ENCODE results near the gene TUB. TPM values are rescaled to one million over a fixed set of nuclear protein-coding genes. Genes with fewer than 3 reads are reported as not detected.
A peak's percentile ranks its signal among the peaks of the same experiment; 100 is the strongest.

The TUB gene
- total RNA-seq, 1 experiment from 2014 or later = 4.7 TPM

- no peak for DNase-seq (ENCODE audit: low read depth)
Measured at GRCh38 chr11:8089791-8090510, 8.9 kb downstream of the TUB start.

DNA sequence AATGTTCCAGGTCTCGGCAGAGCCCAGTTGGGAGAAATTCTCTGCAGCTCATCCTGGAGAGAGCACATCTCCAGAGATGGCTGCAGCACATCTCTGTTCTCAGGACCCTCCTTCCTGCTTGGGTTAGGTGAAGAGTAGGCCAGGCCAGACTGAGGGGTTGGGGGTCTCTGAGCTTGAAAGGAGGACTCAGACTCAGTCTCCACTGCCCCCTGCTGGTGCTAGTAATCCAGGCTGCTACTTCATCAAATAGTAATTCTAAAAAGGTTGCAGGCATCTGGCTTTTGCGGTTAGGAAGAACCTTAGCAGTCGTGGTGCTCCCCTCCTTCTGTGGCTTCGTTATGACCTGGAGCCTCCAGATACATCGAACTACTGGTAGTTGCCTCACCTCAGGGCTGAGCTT is 9.7 kb downstream of the TUB start:
- no peak for DNase-seq (ENCODE audit: low read depth)

- DNase-seq (ENCODE audit: low read depth) = no peak
Measured at GRCh38 chr11:8091721-8092120, 10.7 kb downstream of the TUB start.

DNA sequence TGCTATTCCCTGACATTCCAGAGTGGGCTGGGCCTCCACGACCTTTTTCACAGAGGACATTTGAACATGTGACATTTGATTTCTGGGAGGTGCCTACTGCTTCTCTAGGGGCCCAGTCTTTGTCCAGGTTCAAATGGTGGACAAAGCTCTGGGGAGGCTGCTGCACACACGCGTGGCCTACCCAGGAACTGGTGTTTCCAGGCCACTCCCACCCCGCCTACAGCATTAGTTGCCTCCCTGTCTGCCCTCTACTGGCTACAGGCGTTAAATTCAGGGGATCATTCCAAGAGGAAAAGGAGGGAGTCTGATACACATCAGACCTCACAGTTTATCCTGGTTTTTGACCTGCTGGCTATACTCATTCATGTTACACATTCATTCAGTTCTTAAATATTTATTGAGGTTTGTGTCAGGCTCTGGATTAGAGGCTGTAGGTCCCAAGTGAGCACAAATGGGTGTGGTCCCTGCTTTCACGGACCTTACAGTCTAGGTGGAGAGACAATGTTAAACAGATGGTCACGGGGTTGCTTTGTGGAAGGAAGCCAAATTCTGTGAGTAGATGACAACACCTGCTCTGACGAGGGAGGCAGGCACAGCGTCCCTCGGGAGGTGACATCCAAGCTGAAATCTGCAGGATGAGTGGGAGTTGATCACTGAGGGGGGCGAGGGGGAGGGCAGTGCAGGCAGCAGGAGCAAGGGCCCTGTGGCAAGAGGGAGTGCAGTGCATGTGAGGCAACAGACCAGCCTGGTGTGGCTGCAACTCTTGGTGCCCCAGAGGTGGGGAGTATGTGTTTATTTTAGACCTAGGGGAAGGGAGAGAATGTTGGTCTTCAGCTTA is 11.8 kb downstream of the TUB start:
- peak; percentile 52 for DNase-seq (ENCODE audit: low read depth)

DNA sequence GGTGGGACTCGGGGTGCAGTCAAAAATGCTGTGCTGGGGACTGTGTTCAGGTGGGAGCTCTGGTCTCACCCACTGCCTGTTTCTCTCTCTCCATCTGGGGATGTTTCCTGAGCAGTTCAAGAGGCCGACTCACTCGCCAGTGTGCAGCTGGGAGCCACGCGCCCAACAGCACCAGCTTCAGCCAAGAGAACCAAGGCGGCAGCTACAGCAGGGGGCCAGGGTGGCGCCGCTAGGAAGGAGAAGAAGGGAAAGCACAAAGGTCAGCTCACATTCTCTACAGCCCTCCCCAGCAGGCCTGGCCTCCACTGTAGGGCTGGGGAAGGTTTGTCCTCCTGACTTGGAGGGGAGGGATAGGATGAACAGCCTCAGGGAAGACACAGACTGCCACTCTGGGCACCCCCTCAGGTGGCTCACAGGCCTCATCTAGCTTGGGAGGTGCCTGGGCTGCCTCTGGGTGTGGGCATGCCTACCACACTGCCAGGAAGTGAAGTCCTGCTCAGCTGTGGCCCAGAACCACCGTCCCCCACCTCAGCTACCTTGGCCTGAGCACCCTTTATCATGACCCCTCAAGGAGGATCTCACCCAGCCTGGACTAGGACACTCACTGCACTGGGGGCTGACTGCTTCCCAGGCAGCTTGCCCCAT is 13.0 kb downstream of the TUB start:
- no peak for DNase-seq (ENCODE audit: low read depth)

GRCh38 chr11:8094656-8095055 is 13.6 kb downstream of the TUB start:
- no peak for DNase-seq (ENCODE audit: low read depth)

DNA sequence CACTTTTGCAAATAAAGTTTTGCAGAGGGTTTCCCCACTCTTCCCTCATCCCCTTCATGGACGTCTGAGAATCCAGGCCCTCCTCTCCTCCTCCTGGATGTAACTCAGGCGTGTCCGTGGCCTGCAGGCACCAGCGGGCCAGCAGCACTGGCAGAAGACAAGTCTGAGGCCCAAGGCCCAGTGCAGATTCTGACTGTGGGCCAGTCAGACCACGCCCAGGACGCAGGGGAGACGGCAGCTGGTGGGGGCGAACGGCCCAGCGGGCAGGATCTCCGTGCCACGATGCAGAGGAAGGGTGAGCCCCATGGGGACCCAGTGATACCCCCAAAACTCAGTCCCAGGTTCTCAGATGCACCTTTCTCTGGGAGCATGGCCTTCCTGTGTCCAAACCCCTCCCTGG is 14.4 kb downstream of the TUB start:
- DNase-seq (ENCODE audit: low read depth) = no peak

DNA sequence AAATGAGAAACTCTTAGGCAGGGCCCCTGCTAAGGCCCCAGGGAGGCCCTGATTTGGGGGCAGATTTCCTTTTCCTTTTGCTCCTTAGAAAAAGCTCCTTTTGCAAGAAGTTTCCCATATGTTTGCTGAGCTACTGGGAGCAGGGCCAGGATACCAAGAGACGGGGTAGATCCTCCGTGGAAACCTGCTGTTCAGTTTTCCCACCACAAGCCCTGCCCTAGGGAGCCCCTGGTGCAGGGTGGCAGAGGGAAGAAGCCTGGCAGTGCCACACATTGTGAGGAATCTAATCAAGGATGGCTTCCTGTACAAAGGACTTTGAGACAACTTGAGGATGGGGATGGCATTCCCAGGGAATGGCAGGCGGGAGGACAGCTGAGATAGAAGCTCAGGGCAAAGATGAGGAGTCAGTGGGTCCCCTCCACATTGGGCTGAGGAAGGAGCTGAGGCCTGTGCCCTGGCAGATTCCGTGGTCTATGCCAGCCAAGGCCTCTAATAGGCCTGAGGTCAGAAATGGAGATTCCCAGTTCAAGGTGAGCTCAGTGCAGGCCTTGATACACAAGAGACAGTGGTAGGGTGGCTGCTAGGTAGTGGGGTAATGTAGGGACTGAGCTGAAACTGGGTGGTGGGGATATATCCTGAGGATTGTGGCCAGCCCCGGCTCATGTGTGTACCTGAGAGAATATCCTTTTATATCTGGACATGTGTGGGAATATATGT is 15.0 kb downstream of the TUB start:
- no peak for DNase-seq (ENCODE audit: low read depth)

- DNase-seq (ENCODE audit: low read depth) = no peak
Measured at GRCh38 chr11:8096575-8096974, 15.6 kb downstream of the TUB start.

- no peak for DNase-seq (ENCODE audit: low read depth)
Measured at GRCh38 chr11:8097062-8097461, 16.1 kb downstream of the TUB start.

DNA sequence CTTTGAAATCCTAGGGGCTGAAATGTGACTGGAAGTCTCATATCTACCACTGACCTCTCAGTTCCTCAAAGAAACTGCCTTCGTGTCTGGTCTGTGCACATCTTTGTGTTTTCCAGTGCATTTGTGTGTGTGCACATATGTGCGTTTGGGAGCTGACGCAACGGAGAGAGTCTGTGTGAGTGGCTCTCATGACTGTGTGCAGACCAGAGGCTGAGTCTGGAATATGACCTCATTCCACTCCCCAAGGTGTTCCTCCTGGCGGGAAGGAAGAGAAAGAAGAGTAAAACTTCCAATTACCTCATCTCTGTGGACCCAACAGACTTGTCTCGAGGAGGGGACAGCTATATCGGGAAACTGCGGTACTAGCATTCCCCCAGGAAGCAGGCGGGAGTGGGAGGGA is 16.5 kb downstream of the TUB start:
- DNase-seq (ENCODE audit: low read depth) = no peak

DNA sequence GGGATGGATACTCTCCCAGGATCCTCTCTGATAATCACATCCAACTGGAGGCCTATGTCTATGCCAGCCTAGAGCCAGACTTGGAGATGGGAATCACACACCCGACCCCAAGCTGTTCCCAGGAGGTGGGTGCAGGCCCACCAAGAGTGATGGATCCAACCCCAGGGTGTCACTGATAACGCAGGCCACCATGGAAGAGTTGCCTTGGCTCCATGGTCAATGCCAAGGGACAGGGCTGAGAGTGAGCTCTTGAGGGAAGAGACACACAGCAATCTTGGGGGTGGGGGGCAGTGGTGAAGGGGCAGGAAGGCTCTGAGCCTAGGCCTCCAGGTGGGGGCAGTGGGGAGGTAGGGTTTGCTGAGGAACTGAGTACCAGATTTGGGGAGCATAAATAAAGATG is 16.9 kb downstream of the TUB start:
- DNase-seq (ENCODE audit: low read depth) = no peak

GRCh38 chr11:8098361-8098760 is 17.4 kb downstream of the TUB start:
- no peak for DNase-seq (ENCODE audit: low read depth)

- DNase-seq (ENCODE audit: low read depth) = no peak
Measured at GRCh38 chr11:8098879-8099278, 17.9 kb downstream of the TUB start.

DNA sequence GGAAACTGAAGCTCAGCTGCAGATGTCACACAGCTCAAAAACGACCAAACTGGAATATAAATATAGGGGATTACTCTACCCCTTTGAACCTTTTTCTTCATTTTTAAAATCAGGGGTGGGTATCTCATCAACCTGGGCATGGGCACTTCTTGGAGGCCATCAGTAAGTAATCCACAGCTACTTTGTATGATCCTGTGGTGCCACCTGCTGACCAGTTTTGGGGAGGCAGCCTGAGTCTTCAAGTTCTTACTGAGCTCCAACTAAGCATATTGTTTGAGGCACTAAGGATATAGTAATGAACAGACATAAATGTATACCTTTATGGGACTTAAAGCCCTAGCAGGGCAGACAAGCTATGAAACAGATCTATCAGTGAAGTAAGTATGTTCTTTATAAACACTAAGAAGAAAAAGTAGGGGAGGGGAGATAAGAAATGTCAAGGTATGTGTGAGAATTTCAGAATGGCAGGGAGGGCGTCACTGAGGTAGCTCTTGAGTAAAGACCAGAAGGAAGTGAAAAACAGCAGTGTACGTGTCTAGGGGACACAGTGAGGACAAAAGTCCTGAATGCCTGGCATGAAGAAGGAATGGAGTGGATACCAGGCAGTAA is 18.4 kb downstream of the TUB start:
- peak; percentile 64 for DNase-seq (ENCODE audit: low read depth)

DNA sequence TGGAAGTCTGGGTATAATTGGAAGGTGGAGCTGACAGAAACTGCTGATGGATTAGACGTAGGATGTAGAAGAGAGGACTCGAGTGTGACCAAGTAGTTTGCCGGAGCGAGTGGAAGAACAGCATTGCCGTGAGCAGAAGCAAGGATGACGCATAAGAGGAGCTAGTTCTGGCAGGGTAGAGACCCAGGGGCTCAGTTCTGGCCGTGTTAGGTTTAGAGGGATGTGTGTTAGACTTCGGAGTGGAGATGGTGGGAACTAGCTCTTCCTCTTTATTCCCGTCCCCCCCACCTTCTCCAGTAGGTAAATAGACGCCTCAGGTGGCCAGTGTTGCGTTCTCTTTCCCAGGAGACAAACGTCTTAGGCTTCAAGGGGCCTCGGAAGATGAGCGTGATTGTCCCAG is 19.1 kb downstream of the TUB start:
- DNase-seq (ENCODE audit: low read depth) = no peak

- DNase-seq (ENCODE audit: low read depth) = no peak
Measured at GRCh38 chr11:8100605-8101004, 19.6 kb downstream of the TUB start.

DNA sequence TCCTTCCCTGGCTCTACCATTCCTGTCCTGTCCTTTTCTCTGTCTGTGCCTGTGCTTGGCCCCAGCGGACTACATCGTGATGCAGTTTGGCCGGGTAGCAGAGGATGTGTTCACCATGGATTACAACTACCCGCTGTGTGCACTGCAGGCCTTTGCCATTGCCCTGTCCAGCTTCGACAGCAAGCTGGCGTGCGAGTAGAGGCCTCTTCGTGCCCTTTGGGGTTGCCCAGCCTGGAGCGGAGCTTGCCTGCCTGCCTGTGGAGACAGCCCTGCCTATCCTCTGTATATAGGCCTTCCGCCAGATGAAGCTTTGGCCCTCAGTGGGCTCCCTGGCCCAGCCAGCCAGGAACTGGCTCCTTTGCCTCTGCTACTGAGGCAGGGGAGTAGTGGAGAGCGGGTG is 20.4 kb downstream of the TUB start:
- DNase-seq (ENCODE audit: low read depth) = no peak

DNA sequence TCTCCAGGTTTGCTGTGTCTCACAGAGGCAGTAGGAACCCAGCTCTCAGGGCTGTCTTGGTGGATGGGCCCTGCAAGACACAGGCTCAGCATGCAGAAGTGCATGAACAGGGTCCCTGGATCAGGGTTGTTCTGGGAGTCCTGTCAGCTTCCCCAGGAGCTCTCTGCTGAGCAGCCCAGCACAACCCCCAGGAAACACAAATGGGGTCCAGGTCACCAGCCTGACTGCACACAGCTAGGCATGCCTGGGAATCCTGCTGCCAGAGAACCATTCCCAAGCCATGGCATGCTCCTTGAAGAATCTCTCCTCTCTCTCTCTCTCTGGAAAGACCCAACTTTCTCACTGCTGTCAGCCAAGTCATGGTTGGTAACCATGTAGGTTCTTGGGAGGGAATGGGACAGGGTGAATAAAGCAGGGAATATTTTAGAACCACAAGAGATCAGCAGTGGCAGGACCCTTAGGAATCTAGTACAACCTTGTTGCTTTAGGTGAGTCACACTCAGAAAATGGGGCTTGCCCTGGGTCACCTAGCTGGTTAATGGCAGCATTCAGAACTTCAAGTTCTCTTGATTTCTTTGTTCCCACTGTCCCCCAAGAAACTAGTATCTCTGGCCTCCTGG is 21.4 kb downstream of the TUB start:
- DNase-seq (ENCODE audit: low read depth) = no peak

GRCh38 chr11:8102965-8103364 is 22.0 kb downstream of the TUB start:
- no peak for DNase-seq (ENCODE audit: low read depth)

GRCh38 chr11:8103909-8104308 is 22.9 kb downstream of the TUB start:
- no peak for DNase-seq (ENCODE audit: low read depth)
